GM10266 (cell line): ENCODE results near the gene CACNA1F.

Source experiments
- DNase-seq: peaks from one replicate; pipeline ENCODE4 v3.0.0; 2012; ENCODE audit errors: extremely low spot score
- TF ChIP-seq, protein P1 (sequence below): IDR thresholded peaks from 2 replicates; pipeline ENCODE4 v1.5.1; 2012; ENCODE audit warnings: mild to moderate bottlenecking, low read depth; ENCODE audit not compliant: control insufficient read depth, insufficient read depth; ENCODE audit errors: missing control alignments

CACNA1F gene

DNA sequence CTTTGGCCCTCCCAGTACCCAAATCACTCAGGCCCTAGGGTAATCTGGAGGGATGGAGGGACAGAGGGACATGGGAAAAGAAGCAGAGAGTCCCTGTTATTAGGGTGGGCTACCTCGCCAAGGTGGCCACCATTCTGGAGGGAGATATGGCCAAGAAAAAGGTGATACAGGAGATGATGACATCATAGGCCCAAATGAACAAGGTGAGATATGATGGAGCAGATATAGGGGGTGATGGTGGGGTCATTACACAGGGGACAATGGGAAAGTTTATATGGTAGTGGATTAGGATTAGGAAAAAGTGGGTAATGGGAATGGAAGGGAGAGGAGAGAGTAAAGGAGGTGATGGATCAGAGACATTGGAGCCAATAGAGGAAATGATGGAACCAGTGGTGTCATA is 20.3 kb downstream of the CACNA1F start:
- TF ChIP-seq, protein P1, sequence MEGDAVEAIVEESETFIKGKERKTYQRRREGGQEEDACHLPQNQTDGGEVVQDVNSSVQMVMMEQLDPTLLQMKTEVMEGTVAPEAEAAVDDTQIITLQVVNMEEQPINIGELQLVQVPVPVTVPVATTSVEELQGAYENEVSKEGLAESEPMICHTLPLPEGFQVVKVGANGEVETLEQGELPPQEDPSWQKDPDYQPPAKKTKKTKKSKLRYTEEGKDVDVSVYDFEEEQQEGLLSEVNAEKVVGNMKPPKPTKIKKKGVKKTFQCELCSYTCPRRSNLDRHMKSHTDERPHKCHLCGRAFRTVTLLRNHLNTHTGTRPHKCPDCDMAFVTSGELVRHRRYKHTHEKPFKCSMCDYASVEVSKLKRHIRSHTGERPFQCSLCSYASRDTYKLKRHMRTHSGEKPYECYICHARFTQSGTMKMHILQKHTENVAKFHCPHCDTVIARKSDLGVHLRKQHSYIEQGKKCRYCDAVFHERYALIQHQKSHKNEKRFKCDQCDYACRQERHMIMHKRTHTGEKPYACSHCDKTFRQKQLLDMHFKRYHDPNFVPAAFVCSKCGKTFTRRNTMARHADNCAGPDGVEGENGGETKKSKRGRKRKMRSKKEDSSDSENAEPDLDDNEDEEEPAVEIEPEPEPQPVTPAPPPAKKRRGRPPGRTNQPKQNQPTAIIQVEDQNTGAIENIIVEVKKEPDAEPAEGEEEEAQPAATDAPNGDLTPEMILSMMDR = no peak
- DNase-seq = no peak

DNA sequence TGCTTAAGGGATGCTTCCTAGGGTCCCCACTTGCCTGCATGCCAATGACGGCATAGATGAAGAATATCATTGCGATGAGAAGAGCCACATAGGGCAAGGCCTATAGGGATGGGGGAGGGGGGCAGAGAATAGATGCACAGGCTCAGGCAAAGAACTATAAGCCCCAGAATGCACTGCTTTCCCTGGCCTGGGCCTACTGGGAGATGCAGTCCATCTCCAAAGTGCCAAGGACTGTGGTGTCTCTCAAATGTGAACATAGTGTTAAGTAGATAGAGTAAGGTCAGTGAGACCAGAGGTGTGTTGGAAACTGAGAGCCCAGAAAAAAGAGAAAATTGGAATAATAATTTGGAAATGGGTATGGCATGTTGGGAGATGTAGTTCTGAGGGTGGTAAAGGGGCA is 20.9 kb downstream of the CACNA1F start:
- TF ChIP-seq, protein P1 = no peak
- DNase-seq = no peak

DNA sequence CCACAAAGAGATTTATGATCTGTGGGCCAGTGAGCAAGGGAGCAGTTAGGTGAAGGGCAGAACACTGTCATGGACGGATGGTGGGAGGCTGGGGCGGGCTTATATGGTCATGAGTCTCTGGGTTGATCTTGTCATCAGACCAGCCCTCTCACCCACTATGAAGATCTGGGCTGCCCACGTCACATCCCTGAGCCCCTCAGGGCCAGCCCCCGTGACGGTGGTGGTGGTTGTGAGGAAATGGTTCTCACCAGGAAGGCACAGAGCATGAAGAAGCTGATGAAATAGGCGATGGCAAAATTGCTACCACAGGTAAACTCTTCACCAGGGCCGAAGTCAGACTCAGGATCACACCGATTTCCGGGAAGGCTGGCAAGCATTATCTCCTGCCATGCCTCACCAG is 22.1 kb downstream of the CACNA1F start:
- no peak for DNase-seq
- TF ChIP-seq, protein P1 = no peak

DNA sequence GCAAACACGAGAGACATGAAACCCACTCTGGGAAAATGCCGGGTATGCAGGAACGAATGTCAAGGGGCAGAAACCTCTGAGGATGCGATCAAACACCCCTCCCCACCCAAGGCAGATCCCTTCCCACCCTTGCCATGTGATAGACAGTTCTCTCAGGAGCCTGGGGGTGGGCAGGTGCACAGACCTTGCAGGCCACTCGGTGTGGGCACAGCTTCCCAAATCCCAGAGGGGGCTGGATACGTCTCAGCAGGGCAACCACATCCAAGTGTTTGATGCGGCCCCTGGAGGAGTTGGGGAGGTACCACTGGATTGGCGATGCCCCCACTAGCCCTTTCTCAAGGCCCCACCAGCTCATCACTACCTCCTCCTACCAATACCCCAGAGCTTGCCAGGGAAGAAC is 22.7 kb downstream of the CACNA1F start:
- TF ChIP-seq, protein P1 = no peak

DNA sequence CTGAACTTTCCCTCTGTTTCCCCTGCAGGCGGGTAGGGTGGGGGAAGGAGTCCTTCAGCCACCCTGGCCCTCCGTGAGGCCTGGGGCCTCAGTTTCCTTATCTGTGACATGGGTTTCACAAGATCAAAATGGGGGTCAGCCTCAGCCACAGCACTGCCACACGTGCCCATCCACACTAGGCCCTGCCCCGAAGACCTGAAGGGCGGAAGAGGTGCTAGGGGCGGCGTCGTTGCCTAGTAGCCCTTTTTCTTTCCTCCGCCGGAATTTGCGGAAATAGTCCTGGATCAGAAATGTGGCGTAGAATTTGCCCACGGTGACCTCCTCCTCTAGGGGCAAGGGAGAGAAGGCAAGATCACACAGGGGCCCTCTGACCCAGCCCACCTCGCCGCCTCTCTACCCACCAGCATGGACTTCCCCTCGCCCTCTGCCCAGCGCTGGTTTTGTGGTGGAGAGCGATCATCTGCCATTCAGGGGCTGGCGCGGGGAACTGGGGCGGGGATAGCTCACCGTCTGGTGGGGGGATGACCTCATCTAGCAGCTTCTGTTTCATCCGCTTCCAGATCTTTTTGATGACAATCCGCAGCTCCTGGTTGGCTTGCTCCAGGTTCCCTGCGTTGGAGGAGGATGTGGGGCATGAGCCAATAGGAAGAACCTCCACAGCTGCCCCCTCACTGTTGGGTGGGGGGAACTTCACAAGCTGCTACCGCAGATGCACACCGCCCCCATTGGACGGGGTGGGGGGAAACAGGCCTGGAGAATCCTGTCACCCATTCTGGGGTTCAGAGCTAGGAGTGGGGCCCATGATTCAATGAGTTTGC is 23.5 kb downstream of the CACNA1F start:
- DNase-seq = no peak
- TF ChIP-seq, protein P1 = no peak

More for the DNA sequence above, 22.7 kb downstream of the CACNA1F start:
- no peak for DNase-seq

DNA sequence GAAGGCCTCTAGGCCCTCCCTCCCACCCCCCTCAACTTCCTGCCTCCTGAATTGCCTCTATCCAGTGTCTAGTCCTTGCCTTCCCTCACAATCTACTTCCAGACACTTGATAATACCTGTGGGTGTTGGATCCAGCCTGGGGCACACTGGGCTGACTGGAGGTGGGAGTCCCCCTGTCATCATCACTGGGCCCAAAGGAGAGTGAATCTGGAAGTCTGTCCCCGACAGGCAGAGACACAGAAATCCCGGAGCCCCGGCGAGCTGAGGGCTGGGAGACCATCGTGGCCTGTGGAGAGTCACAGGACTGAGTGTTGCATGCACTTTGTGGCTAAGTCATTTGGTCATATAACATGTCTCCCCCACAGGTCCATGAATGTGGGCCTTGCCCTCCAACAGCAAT is 24.7 kb downstream of the CACNA1F start:
- DNase-seq = no peak
- TF ChIP-seq, protein P1 = no peak

DNA sequence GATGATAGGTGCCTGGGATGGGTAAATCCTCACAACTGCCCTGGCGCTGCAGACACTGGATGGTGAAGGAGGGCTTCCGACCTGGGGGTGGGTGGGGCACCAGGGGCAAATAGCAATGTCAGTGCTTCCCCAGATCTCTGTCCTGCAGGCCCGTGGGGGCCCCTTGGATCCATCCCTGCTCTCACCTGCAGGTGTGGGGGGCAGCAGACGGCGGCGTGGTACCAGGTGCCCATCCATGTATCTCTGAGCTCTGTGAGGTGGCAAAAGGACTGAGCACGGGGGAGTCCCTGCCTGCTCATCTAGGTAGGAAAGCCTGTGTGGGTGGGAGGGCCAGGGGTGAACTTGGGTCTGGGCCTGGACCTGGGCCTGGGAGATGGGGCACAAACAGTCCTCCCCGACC is 26.6 kb downstream of the CACNA1F start:
- TF ChIP-seq, protein P1 = no peak
- DNase-seq = no peak
